Right cardiac atrium (tissue), 5 donors: ENCODE measurements around the gene MRPL27. TPM values are rescaled to one million over a fixed set of nuclear protein-coding genes. Genes with fewer than 3 reads are reported as not detected.

Experiments
- ATAC-seq, 2 donors: fragments of 200-7000 bp; cut with Tn5 transposase; one replicate each; pipeline versions ENCODE4 v1.8.0 to v1.9.1; 2020; ENCODE audit warnings: moderate library complexity in 2 of 2, mild to moderate bottlenecking in 1 of 2
- DNase-seq, 3 donors: peaks; one replicate each; pipeline ENCODE4 v3.0.0-alpha.2; 2020
- H3K27ac ChIP-seq: one replicate; pipeline ENCODE4 v1.5.1; 2013; ENCODE audit warnings: mild to moderate bottlenecking, low read length, control low read depth, moderate library complexity
- H3K27me3 ChIP-seq: one replicate; pipeline ENCODE4 v1.6.1; 2013; ENCODE audit not compliant: control insufficient read depth, insufficient read depth
- H3K4me1 ChIP-seq: one replicate; pipeline ENCODE4 v1.6.1; 2013; ENCODE audit warnings: low read length; ENCODE audit not compliant: control insufficient read depth, insufficient read depth
- H3K4me3 ChIP-seq: one replicate; pipeline ENCODE4 v1.5.1; 2013; ENCODE audit warnings: low read length, control low read depth
- H3K9me3 ChIP-seq: one replicate; pipeline ENCODE4 v1.6.1; 2013; ENCODE audit warnings: low read length; ENCODE audit not compliant: control insufficient read depth
- WGBS: extraction: QIAGEN DNeasy Blood & Tissue Kit; methylation state at CpG from one replicate; pipeline ENCODE4 v1.1.7; 2013; 5-methylcytosine and 5-hydroxymethylcytosine counted together
- intact Hi-C, 4 donors: fragments of 100-400 bp; cut with DNase I; formaldehyde crosslinking; loops; one replicate each; pipeline versions ENCODE4 v1.11.0 to v1.14.0; 2022 to 2023
- polyA plus RNA-seq: library from polyadenylated mRNA; stranded (reverse); fragments of 200-250 nt; gene quantifications from one replicate; pipeline ENCODE4 v1.2.3, GENCODE V29; 2013
- total RNA-seq, 4 donors: library from RNA; stranded (reverse); fragmentation: NEBNext Ultra II Directional; extraction: Animal tissue kit (Norgen Biotek cat#: 25700); gene quantifications; one replicate each; pipeline ENCODE4 v1.2.1, GENCODE V29; 2021
- donor health status: healthy with polysubstance abuse.
- donor health status: DM: no; HTN: yes; CAD: no.
- donor health status: DM: no; HTN: no; CAD: no.
- donor health status: DM: no; HTN: yes; CAD: no; lungs with severe emphysema.
- donor health status: DM: yes; HTN: yes; CAD: no.

Gene MRPL27
- total and polyA plus RNA-seq, 5 donors = 74.4 to 194 (median 82.3) TPM

DNA sequence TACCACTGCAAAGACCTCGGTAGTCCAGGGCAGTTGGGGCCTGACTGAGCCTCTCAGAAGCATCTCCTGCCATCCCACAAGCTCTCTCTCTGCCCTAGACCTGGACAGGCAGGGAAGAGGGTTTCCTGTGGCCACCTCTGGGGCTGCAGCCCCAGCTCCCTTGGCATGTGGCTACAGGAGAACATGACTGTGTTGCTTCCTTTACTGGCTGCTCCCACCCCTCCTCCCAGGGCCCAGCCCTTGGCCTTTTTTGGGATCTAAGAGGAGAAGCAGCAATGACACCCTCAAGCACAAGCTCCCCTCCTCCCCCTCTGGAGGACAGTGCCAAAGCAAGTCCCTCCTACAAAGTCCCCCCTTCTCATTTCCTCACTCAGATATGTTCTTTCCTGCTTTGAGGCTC lies 5.6 kb downstream of the MRPL27 start:
- Histone ChIP-seq H3K27me3 (no peaks in the 10 kb centered on the region), H3K27ac (no peak overlapping the region), H3K9me3 (no peaks in the 10 kb centered on the region), H3K4me3 (no peak overlapping the region), H3K4me1 (no peaks in the 10 kb centered on the region)
- ATAC-seq (no peak), DNase-seq (no peak)
- WGBS = 93% methylated on average over 1 of the region's 1 CpG
- intact Hi-C loops = loop anchor here in 2 of 4 donors (10.0 kb wide), 1 partner anchor 107 kb away; the partner anchor contains the start of gene RSAD1 (in 2 of the 2)

DNA sequence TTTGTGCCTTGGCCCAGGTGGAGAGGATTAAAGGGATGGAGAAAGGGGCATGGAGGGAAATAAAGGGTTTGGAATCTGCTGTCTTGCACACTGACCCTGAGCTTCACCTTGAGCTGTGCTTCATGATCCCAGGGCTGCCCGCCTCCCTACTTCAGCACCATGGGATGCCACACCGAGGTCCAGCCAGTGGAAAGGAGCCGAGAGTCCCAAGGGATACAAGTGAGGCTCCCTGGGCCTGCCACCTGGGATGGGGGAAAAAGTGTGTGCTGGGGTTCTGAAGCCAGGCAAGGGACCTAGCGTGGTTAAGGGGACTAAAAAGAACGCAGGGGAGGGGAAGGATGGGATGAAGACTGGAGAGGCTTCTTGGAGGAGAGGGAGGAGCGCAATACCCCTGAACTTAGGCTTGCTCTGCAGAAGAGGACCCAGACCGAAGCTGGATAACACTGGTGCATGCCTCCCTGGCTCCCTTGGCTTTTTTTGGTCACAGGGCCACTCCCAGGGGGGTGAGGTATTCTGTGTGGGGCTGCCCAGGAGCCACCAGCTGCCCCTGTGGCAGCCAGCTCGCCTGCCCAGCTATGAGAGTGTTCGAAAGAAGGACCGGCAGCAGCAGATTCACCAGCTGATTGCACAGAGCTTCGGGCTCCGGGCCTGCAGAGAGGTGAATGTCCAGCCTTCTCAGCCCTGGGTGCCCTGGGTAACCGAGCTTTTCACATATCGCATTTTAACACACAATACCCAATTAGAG lies 7.2 kb downstream of the MRPL27 start:
- WGBS = 89% methylated on average over 14 of the region's 14 CpGs

DNA sequence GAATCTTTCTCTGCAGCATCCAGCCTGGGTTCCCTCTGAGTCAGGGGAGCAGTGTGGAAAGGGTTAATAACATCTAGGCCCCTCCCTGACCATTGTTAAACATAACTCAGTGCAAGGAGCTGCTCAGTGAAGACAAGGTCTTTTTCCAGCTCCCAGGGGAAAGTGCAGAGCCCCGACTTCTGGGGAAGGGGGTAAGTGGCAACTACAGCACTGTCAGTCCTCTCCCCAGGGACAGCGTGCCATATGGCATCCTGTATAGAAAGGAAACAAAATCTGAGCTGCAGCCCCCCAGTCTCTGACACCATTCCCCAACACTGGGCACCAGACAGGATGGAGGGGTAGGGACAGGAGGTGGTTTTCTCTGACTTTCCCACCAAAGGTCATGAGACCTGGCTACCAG lies 7.8 kb downstream of the MRPL27 start:
- Histone ChIP-seq H3K9me3 (no peaks in the 10 kb centered on the region), H3K4me3 (no peak overlapping the region), H3K4me1 (no peaks in the 10 kb centered on the region), H3K27ac (no peak overlapping the region), H3K27me3 (no peaks in the 10 kb centered on the region)
- intact Hi-C loops = loop anchor here in 2 of 4 donors (10.0 kb wide), 1 partner anchor 110 kb away; the partner anchor contains the start of gene RSAD1 (in 2 of the 2)
- 52% methylated on average over 2 of the region's 2 CpGs for WGBS
- no peak for DNase-seq
- no peak for ATAC-seq

More for the DNA sequence above, 7.2 kb downstream of the MRPL27 start:
- Histone ChIP-seq H3K27ac (no peak overlapping the region), H3K4me1 (no peaks in the 10 kb centered on the region), H3K27me3 (no peaks in the 10 kb centered on the region), H3K4me3 (no peak overlapping the region), H3K9me3 (no peaks in the 10 kb centered on the region)
- no peak for ATAC-seq
- DNase-seq = no peak
- intact Hi-C loops = loop anchor here in 2 of 4 donors (10.0 kb wide), 1 partner anchor 109 kb away; the partner anchor contains the start of gene RSAD1 (in 2 of the 2)

DNA sequence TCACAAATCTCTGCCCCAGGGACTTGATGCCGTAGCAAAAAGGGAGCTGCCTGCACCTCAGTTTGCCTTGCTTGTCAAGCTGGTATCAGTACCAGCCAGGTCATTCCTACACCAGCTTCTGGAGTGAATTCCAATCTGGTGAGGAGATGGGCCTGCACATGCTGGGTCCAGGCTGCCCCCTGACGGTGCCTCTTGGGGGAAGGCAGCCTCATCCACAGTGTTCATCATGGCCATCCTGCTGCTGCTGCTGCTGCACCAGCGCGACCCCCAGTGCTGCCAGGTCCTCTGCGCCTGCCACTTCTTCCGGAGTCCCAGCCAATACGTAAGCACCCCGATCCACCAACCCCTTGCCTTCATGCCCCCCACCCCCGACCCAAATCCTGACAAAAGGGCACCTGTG lies 8.3 kb downstream of the MRPL27 start:
- WGBS = 73% methylated on average over 9 of the region's 9 CpGs
- intact Hi-C loops = loop anchor here in 2 of 4 donors (10.0 kb wide), 1 partner anchor 110 kb away; the partner anchor contains the start of gene RSAD1 (in 2 of the 2)
- DNase-seq (no peak), ATAC-seq (no peak)
- no peaks in the 10 kb centered on the region for H3K27me3 ChIP-seq
- H3K4me1 ChIP-seq = no peaks in the 10 kb centered on the region
- H3K9me3 ChIP-seq = no peaks in the 10 kb centered on the region
- H3K4me3 ChIP-seq = no peak overlapping the region
- no peak overlapping the region for H3K27ac ChIP-seq

DNA sequence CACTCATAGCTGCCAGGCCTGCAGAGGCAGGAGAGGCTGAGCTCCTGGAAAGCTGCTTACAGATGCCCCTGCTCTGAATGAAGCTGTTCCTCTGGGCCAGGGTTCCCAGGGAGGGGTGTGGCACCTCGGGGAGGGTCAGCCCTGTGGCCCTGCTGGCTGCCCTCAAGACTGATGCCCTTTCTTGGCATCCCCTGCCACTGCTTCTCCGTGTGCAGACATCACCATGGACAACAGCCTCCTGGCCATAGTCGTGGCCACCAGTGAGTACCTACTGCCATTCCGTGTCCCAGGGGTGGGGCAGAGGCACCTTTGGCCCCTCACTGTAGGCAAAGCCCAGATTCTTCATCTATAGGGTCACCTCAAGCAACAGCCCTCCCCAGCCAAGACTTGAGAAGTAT lies 8.9 kb downstream of the MRPL27 start:
- ATAC-seq (no peak), DNase-seq (no peak)
- no peaks in the 10 kb centered on the region for H3K27me3 ChIP-seq
- WGBS = 58% methylated on average over 4 of the region's 4 CpGs
- no peaks in the 10 kb centered on the region for H3K4me1 ChIP-seq
- no peak overlapping the region for H3K4me3 ChIP-seq
- H3K9me3 ChIP-seq = no peaks in the 10 kb centered on the region
- no peak overlapping the region for H3K27ac ChIP-seq
- intact Hi-C loops = loop anchor here in 2 of 4 donors (10.0 kb wide), 1 partner anchor 111 kb away; the partner anchor contains the start of gene RSAD1 (in 2 of the 2)

DNA sequence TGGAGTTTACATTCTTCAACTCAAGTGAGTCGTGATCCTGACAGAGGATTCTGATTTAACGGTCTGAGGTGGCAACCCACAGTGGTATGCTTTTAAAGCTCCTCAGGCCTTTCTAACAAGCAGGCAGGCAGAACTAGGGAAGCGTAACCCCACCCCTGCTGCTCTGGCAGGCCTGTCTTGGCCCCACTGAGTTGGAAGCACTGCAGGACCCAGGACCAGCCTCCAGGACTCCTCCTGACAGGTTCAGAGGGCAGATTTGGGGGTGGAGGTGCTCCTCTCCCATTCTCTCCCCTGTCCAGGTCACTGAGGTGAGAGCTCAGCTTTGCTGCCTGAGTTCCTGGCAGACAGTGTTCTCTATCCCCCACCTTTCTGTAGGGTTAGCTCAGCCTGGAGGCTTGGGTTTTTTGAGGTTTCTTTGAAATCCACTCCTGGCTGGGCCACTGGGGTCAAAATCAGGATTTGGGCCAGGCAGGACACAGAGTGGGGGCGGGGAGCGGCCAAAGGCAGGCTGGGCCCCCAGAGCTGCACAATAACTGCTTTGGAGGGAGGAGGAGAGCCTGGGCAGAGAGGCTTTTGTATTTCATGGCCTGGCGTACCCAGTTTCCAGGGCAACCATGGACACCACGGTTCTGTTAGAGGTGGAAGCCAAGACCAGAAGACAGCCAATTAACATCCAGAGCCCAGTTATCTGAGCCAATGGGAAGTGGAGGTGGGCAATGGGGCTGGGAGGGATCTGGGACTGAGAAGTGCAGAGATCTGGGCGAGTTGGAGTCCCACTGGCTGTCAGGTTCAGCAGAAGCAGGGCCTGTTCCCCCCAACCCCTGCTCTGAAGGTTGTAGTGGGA lies 9.5 kb downstream of the MRPL27 start:
- Histone ChIP-seq H3K4me3 (no peak overlapping the region), H3K27me3 (no peaks in the 10 kb centered on the region), H3K27ac (no peak overlapping the region), H3K4me1 (no peaks in the 10 kb centered on the region), H3K9me3 (no peaks in the 10 kb centered on the region)
- DNase-seq (peak in 2 of 3 donors; percentile 66), ATAC-seq (peak; percentile 40 to 55)
- 44% methylated on average over 8 of the region's 8 CpGs for WGBS
- intact Hi-C loops = loop anchor here in 2 of 4 donors (10.0 kb wide), 1 partner anchor 111 kb away; the partner anchor contains the start of gene RSAD1 (in 2 of the 2)

DNA sequence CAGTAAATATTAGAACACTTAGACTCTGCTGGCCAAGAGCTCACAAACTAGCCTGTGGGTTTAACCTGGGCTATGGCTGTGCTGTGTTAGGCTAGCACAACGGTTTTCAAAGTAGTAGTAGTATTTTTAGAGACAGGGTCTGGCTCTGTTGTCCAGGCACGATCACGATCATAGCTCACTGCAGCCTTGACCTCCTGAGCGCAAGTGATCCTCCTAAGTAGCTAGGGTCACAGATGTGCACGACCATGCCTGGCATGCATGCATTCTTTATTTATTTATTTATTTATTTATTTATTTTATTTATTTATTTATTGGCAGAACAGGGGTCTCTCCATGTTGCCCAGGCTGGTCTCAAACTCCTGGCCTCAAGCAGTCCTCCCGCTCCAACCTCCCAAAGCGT lies 10.3 kb downstream of the MRPL27 start:
- Histone ChIP-seq H3K4me1 (no peaks in the 10 kb centered on the region), H3K4me3 (no peak overlapping the region), H3K27me3 (no peaks in the 10 kb centered on the region), H3K27ac (no peak overlapping the region), H3K9me3 (no peaks in the 10 kb centered on the region)
- 71% methylated on average over 7 of the region's 7 CpGs for WGBS
- ATAC-seq (no peak), DNase-seq (no peak)
- intact Hi-C loops = loop anchor here in 2 of 4 donors (10.0 kb wide), 1 partner anchor 112 kb away; the partner anchor contains the start of gene RSAD1 (in 2 of the 2)

DNA sequence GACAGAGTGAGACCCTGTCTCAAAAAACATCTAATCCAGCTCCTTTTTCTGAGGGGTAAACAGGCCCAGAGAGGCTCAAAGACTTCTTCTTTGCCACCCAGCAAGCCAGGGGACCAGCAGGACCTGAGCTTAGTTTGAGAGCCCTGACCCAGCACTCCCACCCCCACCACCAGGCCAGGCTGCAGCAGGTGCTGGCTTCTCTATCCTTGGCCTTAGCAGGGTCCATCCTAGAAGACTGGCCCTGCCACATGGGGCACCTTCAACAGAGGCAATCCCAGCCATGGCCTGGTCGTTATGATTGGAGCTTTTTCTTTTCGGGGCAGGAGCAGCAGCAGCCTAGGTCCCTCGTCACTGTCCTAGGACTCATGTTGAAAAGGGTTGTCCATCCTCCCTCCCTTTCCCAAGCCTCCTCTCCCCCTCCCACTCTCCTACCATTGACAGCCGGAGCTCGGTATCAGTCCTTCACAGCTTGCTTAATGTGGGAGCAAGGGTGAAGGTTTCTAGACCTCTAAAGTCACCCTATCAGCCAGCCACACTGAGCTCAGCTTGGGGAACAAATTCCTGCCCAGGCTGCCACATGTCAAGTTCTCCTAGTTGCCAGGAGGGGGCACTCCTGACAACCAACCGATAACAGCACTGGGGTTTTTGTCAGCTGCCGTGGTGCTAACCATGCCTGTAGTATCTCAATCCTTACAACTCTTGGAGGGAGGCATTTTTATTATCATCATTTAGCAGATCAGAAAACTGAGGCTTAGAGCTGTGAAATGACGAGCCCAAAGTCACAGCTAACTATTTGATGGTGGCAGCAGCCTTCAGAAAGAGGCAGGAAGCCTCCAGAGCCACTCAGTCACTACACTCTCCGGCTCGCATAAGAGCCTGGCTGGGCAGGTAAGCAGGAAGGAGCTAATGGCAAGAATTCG lies 11.2 kb downstream of the MRPL27 start:
- no peaks in the 10 kb centered on the region for H3K27me3 ChIP-seq
- H3K4me1 ChIP-seq = no peaks in the 10 kb centered on the region
- ATAC-seq (peak; percentile 42 to 50), DNase-seq (peak in 2 of 3 donors; percentile 59 to 77)
- intact Hi-C loops = loop anchor here in 2 of 4 donors (10.0 kb wide), 1 partner anchor 113 kb away; the partner anchor contains the start of gene RSAD1 (in 2 of the 2)
- no peaks in the 10 kb centered on the region for H3K9me3 ChIP-seq
- H3K27ac ChIP-seq = no peak overlapping the region
- H3K4me3 ChIP-seq = no peak overlapping the region
- 27% methylated on average over 11 of the region's 11 CpGs for WGBS

DNA sequence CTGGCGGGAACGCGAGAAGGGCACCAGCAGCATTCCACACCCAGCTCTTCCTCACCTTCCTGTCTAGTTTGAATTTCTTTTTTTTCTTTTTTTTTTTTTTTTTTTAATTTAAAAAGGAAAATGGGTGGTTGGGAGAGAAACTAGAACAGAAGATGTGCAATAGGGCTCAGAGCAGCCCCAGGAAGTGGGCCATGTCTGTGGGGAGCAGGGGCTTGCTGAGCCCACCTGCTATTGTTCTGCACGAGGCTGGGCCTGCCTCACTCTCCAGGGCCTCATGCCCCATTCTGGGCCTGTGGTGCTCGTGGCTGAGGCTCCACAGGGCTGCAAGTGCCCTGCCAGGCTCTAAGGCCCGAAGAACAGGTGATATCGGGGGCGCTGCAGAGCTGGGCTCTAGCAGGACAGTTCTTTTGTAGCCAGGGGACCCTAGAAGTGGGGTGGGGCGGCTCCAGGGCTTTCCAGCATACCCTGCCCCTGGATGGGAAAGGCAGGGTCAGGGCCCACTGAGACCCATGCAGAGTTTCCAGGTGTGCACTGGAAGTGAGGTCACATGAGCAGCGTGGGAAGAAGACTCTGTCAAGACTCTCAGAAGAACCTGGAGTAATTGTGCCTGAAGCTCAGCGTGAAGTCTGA lies 12.4 kb downstream of the MRPL27 start:
- 84% methylated on average over 11 of the region's 11 CpGs for WGBS
- DNase-seq (no peak), ATAC-seq (no peak)
- Histone ChIP-seq H3K4me1 (no peaks in the 10 kb centered on the region), H3K4me3 (no peak overlapping the region), H3K9me3 (no peaks in the 10 kb centered on the region), H3K27me3 (no peaks in the 10 kb centered on the region), H3K27ac (no peak overlapping the region)
- intact Hi-C loops = loop anchor here in 2 of 4 donors (10.0 kb wide), 1 partner anchor 114 kb away; the partner anchor contains the start of gene RSAD1 (in 2 of the 2)
